WI38 (cell line): ENCODE data around the gene ARHGAP45.

Experiments
- H3K4me3 ChIP-seq: 2 replicates; pipeline ENCODE4 v1.5.1; 2011; ENCODE audit warnings: low read depth, mild to moderate bottlenecking, control low read depth, low read length
- TF ChIP-seq, protein P1 (sequence below): IDR thresholded peaks from 2 replicates; pipeline ENCODE4 v1.5.1; 2012; ENCODE audit warnings: low read depth, mild to moderate bottlenecking, control low read depth, low read length

ARHGAP45 gene

DNA sequence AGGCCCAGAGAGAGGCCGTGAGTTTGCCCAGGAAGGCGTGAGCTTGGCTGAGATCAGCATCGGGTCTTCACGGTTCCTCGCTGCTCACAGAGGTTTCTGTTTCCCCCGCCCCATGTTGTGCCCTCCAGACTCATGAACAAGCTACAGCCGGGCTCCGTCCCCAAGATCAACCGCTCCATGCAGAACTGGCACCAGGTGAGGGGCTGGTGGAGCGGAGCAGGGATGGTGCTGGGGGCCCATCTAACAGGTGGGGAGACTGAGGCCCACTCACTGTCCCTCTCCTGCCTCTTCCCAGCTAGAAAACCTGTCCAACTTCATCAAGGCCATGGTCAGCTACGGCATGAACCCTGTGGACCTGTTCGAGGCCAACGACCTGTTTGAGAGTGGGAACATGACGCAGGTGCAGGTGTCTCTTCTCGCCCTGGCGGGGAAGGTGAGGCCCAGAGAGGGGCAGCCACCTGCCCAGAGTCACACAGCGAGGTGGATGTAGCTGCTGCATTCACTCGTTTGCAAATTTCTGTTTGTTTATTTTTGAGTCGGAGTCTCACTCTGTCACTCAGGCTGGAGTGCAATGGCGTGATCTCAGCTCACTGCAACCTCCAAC, 34.6 kb upstream of the ARHGAP45 start:
- TF ChIP-seq, protein P1, sequence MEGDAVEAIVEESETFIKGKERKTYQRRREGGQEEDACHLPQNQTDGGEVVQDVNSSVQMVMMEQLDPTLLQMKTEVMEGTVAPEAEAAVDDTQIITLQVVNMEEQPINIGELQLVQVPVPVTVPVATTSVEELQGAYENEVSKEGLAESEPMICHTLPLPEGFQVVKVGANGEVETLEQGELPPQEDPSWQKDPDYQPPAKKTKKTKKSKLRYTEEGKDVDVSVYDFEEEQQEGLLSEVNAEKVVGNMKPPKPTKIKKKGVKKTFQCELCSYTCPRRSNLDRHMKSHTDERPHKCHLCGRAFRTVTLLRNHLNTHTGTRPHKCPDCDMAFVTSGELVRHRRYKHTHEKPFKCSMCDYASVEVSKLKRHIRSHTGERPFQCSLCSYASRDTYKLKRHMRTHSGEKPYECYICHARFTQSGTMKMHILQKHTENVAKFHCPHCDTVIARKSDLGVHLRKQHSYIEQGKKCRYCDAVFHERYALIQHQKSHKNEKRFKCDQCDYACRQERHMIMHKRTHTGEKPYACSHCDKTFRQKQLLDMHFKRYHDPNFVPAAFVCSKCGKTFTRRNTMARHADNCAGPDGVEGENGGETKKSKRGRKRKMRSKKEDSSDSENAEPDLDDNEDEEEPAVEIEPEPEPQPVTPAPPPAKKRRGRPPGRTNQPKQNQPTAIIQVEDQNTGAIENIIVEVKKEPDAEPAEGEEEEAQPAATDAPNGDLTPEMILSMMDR, result no peak
- no peak overlapping the region for H3K4me3 ChIP-seq

DNA sequence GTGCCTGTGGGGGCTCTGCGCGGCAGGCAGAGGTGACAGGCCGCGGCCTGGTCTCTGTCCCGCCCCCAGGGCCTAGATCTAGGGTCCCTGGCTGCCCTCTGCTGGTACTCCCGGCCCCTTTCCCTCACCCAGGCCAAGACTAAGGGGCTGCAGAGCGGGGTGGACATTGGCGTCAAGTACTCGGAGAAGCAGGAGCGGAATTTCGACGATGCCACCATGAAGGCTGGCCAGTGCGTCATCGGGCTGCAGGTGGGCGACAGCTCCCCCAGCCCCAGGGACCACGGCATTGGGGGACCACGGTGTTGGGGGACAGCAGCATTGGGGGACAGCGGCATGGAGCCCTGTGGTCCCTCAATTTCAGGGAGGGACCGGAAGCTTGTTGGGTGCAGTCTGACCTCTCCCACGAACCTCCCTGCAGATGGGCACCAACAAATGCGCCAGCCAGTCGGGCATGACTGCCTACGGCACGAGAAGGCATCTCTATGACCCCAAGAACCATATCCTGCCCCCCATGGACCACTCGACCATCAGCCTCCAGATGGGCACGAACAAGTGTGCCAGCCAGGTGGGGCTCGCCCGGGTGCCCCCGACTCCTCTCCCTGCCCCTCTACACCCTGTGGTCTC, 30.9 kb upstream of the ARHGAP45 start:
- no peak overlapping the region for H3K4me3 ChIP-seq
- TF ChIP-seq, protein P1, result no peak

DNA sequence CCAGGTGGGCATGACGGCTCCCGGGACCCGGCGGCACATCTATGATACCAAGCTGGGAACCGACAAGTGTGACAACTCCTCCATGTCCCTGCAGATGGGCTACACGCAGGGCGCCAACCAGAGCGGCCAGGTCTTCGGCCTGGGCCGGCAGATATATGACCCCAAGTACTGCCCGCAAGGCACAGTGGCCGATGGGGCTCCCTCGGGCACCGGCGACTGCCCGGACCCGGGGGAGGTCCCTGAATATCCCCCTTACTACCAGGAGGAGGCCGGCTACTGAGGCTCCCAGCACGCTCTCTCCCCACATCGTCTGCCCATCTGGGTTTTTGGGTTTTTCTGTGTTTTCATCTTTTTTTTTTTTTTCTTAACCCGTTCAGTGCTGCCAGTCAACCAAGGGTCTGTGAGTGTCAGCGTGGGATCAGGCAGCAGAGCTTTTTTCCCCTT, 29.3 kb upstream of the ARHGAP45 start:
- TF ChIP-seq, protein P1, result no peak
- H3K4me3 ChIP-seq, result no peak overlapping the region

DNA sequence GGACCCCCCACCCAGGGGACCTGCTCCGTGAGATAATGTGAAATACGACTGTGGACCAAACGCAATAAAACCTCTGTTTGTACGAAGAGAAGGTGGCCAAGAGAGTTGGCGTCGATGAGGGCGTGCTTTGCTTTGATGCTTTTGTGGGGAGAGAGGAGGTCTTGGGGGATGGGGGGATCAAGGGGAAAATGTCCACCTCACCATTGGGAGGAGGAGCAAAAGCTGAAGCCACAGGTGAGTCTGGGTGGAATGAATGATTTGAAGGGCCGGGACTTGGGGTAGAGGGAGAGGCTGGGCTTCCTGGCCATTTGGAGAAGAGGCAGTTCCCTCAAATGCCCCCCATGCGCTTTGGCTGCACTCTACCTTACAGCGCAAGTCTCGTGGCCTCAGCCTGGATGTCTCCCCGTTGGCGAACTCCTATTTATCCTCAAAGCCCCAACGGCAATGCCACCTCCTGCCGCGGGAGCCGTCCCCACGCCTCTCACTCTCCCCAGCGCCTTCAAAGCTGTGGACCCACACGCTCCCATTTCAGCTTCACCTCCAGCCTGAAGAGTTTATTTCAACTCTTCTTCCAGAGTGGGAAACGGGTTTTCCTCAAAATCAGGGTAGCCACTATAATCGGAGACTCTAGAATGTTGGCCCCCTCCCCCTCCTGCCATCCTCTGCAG, 27.9 kb upstream of the ARHGAP45 start:
- H3K4me3 ChIP-seq, result no peak overlapping the region
- TF ChIP-seq, protein P1, result no peak

DNA sequence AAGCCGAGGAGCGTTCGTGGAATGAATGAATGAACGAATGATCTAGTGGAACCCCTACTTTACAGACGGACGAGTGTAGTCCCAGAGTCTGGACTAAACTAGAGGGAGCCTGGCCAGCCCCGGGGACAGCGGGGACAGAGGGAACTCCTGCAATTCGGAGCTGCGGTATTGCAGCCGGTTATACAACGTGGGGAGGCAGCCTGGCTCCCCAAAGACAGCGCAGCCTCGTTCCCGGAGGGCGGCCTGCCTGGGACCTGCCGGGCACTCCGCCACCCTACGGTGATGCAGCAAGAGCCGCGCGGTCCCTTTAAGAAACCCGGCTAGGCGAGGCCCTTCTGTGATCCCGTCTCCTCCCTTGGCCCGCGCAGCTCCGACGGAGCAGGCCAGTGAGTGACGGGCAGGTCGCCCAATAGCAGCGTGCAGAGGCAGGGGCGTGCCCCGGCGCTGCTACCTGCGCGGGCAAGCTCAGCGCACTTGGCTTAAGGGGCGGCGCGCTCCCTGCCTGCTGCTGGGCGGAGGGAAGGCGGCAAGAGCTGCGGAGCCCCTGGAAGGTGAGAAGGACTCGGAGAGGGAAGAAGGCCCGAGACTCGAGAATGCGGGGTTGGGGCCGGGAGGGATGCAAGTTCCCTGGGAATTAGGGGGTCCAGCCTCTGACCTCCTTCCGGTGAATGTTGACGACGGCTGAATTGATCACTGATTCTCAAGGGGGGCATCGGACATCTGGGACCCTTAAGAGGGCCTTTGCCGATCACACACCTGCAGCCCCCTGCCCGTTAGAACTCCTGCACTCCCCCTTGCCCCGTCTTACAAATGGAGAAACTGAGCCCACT, 27.1 kb upstream of the ARHGAP45 start, which contains the start of gene ABCA7:
TSS of gene ABCA7 (plus strand) at position 462 of the 830 bp plus-strand sequence. CDS start 1,255 bp downstream, outside the sequence.
- peak within 1 kb of the TSS; percentile 52 for H3K4me3 ChIP-seq

DNA sequence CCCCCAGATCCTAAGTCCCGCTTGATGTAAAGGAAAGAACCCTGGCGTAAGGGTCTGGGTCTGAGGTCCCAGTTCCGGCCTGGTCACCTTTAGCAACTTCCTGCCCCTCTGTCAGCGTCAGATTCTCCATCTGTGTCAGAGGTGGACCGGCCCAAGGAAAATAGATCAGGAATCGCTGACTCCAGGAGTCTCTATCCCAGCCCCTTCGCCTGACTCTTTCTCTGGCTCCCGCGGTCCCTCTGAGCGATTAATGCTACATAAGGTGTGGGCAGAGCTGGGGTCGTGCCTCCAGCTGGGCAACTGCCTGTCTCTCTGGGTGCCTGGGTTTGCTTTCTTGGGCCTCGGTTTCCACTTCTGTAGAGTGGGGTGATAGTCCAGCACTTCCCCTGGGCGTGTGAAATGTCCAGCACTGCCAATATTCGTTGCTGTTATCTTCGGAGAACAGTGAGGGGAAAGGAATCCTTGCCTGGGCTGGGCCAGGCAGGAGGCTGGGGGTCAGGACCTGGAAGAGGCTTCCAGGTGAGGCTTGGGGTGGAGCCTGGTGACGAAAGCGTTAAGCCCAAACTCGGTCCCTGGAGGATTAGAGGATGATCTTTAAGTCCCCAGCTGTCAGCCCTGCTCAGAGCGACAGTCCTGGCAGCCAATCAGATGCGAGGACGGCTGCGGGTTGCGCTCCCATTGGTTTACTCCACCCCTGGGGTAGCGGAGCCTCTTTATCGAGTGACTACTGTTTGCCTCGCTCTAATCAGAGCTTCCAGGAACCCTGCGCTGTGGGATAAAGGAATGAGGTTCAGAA, 26.3 kb upstream of the ARHGAP45 start:
- TF ChIP-seq, protein P1, result no peak

More for the DNA sequence above, 27.1 kb upstream of the ARHGAP45 start, which contains the start of gene ABCA7:
- TF ChIP-seq, protein P1, result no peak

More for the DNA sequence above, 26.3 kb upstream of the ARHGAP45 start:
- H3K4me3 ChIP-seq, result peak overlapping the region; percentile 52
